ENCODE results near the gene MPPED2.
"Not testable (repeated sequence)": the region's sequence is repeated elsewhere in the genome, so short reads cannot be mapped to it uniquely, and the experiment has no call there.

MPPED2 gene

GRCh38 chr11:30561691-30562415, 24.3 kb downstream of the MPPED2 start:
- Histone ChIP-seq H3K4me1 (ENCODE audit: control insufficient read depth in 1 of 2, insufficient read depth in 1 of 2, low read depth in 1 of 2, low read length in 1 of 2) (no peaks in the 10 kb centered on the region), H3K4me3 (ENCODE audit: low read depth in 1 of 2, low read length in 1 of 2) (no peak overlapping the region), H3K9me3 (no peaks in the 10 kb centered on the region), H3K27ac (no peak overlapping the region), H3K27me3 (peaks cover 8% of the 10 kb centered on the region), H3K36me3 (no peaks in the 10 kb centered on the region)
- TF ChIP-seq CTCF (IDR thresholded peaks at IDR 0.05), result no peak

DNA sequence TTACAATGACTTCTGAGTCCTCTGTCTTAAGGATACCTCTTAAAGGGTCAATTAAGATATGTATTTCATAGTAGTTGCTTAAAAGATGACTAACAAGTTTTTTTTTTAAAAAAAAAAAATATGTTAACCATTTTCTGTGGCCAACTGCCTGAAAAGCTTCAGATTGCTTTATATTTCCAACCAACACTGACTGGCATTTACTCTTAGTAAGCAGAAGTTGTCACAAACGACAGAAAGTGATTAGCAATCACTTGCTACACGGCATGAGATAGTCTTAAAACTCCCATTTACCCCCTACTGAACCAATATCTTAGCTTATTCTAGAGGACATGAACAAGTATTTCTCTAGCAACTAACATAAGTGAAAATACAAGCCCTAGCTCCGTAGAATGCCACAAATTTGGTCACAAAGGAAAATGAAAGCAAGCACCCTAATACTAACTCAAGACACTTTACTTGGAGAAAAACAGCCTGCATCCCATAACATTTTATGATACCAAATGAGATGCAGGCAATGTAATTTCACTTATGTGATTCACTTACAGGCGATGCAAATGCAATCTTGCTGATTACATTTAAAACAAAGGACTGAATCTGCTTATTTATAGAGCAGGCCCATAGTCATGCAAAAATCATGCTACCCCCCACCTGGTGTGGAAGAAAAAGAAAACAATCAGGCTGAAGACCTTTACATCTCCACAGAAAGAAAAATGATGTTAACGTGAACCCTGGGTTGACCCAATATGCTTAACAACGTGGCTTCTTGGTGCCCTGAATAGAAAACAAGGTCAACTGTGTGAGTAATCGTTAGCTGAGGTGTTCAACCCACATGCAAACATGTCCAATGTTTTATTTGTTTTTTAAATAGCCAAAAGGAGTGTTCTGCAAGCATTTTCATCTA, 25.7 kb downstream of the MPPED2 start:
- no peak overlapping the region for H3K4me3 ChIP-seq (ENCODE audit: low read depth in 1 of 2, low read length in 1 of 2)
- H3K36me3 ChIP-seq, result no peaks in the 10 kb centered on the region
- H3K27ac ChIP-seq, result no peak overlapping the region
- H3K4me1 ChIP-seq (ENCODE audit: control insufficient read depth in 1 of 2, insufficient read depth in 1 of 2, low read depth in 1 of 2, low read length in 1 of 2), result no peaks in the 10 kb centered on the region
- H3K27me3 ChIP-seq, result peaks cover 7% of the 10 kb centered on the region
- TF ChIP-seq CTCF (IDR thresholded peaks at IDR 0.05), result no peak
- H3K9me3 ChIP-seq, result no peaks in the 10 kb centered on the region

GRCh38 chr11:30559004-30559403, 27.1 kb downstream of the MPPED2 start:
- Histone ChIP-seq H3K9me3 (no peaks in the 10 kb centered on the region), H3K27me3 (no peaks in the 10 kb centered on the region), H3K4me3 (ENCODE audit: low read depth in 1 of 2, low read length in 1 of 2) (no peak overlapping the region), H3K36me3 (no peaks in the 10 kb centered on the region), H3K27ac (no peak overlapping the region), H3K4me1 (ENCODE audit: control insufficient read depth in 1 of 2, insufficient read depth in 1 of 2, low read depth in 1 of 2, low read length in 1 of 2) (no peaks in the 10 kb centered on the region)
- TF ChIP-seq CTCF (IDR thresholded peaks at IDR 0.05), result no peak

DNA sequence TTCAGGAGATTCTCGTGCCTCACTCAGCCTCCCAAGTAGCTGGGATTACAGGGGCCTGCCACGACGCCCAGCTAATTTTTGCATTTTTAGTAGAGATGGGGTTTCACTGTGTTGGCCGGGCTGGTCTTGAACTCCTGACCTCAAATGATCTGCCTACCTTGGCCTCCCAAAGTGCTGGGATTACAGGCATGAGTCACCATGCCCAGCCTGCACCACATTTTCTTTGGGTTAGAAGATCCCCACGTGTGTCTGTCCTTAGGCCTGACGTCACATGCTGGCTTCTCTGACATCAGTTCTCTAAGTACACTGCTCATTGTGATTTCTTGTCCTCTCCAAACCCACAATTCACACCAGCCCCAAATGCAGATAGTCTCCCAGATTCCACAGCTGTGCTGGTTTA, 31.6 kb downstream of the MPPED2 start:
- not testable (repeated sequence) for H3K9me3 ChIP-seq; H3K27me3 ChIP-seq; H3K4me1 ChIP-seq (ENCODE audit: control insufficient read depth in 1 of 2, insufficient read depth in 1 of 2, low read depth in 1 of 2, low read length in 1 of 2); H3K27ac ChIP-seq; H3K36me3 ChIP-seq; H3K4me3 ChIP-seq (ENCODE audit: low read depth in 1 of 2, low read length in 1 of 2)

DNA sequence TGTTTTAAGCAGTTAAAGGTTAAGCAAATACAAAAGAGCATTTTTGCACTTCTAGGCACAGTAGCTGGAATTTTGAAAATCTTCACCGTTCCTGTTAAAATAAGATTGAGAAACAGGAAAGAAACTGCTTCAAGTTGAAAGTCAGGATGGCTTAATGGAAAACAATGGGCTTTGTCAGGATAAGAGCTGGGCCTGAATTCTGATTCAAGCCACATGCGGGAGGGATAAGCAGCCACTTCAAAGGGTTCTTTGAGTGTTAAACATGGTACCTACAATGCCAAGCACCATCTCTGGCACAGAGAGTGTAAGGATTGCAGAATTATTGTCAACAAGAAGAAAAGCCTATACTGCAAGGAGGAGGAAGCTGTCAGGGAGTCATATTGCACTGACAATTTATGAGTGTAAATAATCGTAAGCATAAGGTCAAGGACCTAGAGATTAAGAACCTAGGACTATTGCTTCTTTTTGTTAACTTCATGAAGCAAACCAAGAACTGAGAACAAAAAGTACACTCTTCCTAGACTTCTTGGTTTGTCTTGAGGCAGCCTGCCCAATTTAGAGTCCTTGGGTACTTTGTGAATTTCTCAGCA, 32.5 kb downstream of the MPPED2 start:
- TF ChIP-seq CTCF (IDR thresholded peaks at IDR 0.05), result no peak
- Histone ChIP-seq H3K4me1 (ENCODE audit: control insufficient read depth in 1 of 2, insufficient read depth in 1 of 2, low read depth in 1 of 2, low read length in 1 of 2) (no peaks in the 10 kb centered on the region), H3K36me3 (no peaks in the 10 kb centered on the region), H3K4me3 (ENCODE audit: low read depth in 1 of 2, low read length in 1 of 2) (no peak overlapping the region), H3K27me3 (no peaks in the 10 kb centered on the region), H3K9me3 (no peaks in the 10 kb centered on the region), H3K27ac (no peak overlapping the region)

GRCh38 chr11:30552839-30553238, 33.3 kb downstream of the MPPED2 start:
- H3K4me1 ChIP-seq (ENCODE audit: control insufficient read depth in 1 of 2, insufficient read depth in 1 of 2, low read depth in 1 of 2, low read length in 1 of 2), result no peaks in the 10 kb centered on the region
- H3K9me3 ChIP-seq, result no peaks in the 10 kb centered on the region
- no peaks in the 10 kb centered on the region for H3K36me3 ChIP-seq
- H3K27me3 ChIP-seq, result no peaks in the 10 kb centered on the region
- TF ChIP-seq CTCF (IDR thresholded peaks at IDR 0.05), result no peak
- H3K4me3 ChIP-seq (ENCODE audit: low read depth in 1 of 2, low read length in 1 of 2), result no peak overlapping the region
- H3K27ac ChIP-seq, result no peak overlapping the region

All from neutrophil (primary cell).